HAP-1 (cell line): ENCODE results near the gene GALNT9.

Source experiments
- DNase-seq, 2 experiments: peaks; one replicate each; pipeline ENCODE4 v3.0.0-alpha.2; 2016 to 2020; ENCODE audit warnings: low spot score in 2 of 2
- H3K27me3 ChIP-seq: fragments of 250-450 bp; sonication (Bioruptor Pico); 2 replicates; pipeline ENCODE4 v1.5.1; 2020; ENCODE audit warnings: low read depth, mild to moderate bottlenecking, moderate library complexity
- H3K36me3 ChIP-seq: fragments of 250-450 bp; sonication (Bioruptor Pico); replicated peaks from 2 replicates; pipeline ENCODE4 v1.5.1; 2020; ENCODE audit warnings: mild to moderate bottlenecking
- H3K4me1 ChIP-seq: fragments of 250-450 bp; sonication (Bioruptor Pico); 2 replicates; pipeline ENCODE4 v1.5.1; 2020; ENCODE audit warnings: mild to moderate bottlenecking
- H3K4me3 ChIP-seq: fragments of 250-450 bp; sonication (Bioruptor Pico); 2 replicates; pipeline ENCODE4 v1.5.1; 2020; ENCODE audit warnings: mild to moderate bottlenecking, moderate library complexity
- H3K9me3 ChIP-seq: fragments of 250-450 bp; sonication (Bioruptor Pico); 2 replicates; pipeline ENCODE4 v1.5.1; 2020; ENCODE audit warnings: mild to moderate bottlenecking, moderate library complexity
- in situ Hi-C: fragments of 300-500 bp; cut with MboI; formaldehyde crosslinking; loops from 3 replicates; pipeline ENCODE4 v1.14.3; 2020; ENCODE audit warnings: low sequenced_read_pairs, inconsistent platforms, mixed read lengths

GALNT9 gene

DNA sequence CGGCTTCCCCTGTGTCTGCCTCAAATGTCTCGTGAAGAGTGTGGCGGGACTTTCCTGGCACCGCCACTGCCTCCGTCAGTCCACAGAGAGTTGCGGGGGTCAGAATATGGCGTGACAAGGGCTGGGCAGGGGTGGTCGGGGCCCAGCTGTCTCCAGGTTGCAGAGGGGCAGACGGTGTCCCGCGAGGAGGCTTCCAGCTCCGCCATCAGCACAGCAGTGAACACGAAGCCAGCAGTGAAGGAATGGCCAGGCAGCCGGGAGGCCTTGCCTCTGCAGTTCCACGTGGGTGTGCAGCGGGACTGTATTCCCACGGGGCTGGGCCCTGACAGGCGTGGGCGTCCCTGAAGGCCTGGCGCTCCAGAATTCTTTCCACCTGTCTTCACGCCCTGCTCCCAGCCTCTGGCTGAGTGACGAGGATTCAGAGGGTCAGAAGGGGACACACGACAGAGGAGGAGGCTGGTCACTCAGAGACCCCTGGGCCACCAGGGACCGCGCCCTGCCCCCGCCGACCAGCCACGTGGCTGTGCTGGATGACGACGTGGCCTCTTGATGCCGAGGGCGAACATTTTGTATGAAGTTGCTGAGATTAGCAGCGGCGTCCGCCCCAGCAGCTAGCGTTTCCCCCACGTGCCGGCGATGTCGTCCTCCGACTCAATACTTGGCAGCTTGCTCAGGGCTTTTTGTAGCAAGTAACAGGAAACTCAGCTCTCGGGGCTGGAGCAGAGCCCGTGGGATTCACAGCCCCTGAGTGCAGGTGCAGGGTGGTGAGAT, 25.0 kb upstream of the GALNT9 start:
- DNase-seq: no peak
- H3K4me3 ChIP-seq: no peak overlapping the region
- H3K36me3 ChIP-seq: no peaks in the 10 kb centered on the region
- H3K27me3 ChIP-seq: no peaks in the 10 kb centered on the region
- no peaks in the 10 kb centered on the region for H3K9me3 ChIP-seq
- H3K4me1 ChIP-seq: no peaks in the 10 kb centered on the region
- in situ Hi-C loops: no loop called here

DNA sequence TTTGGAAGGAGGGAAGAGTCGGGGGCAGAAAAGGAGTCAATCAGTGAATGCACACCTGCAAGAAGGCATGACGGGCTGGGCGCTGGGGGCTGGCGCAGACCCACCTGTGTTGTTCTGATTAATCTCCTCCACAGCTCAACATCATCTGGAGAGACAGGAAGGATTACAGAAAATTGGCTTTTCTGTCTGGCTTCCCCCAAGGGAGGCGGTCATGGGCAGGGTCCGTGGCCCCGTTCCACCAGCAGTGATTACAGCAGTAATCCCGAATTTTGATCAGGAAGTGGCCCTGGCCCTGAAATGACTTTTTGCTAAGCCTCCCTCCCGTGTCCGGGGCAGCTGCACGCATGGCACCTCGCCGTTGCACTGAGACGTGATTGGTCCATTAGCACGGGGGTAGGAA, 24.4 kb upstream of the GALNT9 start:
- in situ Hi-C loops: no loop called here
- no peaks in the 10 kb centered on the region for H3K4me1 ChIP-seq
- no peak for DNase-seq

DNA sequence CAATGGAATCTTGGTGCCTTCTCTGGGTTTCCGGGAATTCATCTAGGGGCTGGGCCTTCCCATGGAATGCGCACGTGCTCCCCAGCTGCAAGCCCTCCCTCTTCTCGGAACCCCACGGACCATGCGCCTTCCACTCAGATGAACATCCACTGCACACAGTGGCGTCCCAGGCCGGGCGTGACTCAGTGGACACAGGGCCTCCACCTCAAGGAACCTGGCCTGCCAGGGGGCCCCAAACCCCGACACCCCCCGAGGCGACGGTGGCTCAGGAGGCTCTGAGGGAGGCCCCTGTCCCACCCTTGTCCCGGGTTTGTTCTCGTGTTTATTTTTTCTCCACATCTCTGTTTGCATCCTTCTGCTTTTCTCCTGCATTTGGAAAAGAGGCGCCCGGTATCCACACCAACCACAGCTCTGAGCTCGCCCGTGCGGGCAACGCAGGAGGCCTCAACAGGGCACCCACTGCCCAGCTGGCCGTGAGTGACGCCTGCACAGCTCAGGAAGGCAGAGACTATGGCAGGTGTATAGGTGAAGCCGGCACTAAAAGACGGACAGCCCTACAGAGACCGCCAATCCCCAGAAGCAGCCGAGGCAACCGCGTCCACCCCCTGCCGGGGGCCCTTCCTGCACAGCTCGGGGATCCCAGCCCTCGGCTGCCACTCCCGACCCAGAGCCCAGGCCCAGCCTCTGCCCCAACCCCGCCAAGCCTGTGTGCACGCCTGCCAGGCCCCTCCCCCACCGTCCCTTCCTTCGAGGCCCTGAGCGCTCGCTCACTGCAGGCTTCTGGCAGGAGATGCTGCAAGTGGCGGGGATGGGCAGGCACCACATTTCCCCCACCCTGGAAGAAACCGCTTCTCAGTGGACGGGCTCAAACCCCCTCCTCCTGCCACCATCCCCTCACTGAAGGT, 23.8 kb upstream of the GALNT9 start:
- no peaks in the 10 kb centered on the region for H3K9me3 ChIP-seq

More for the DNA sequence above, 24.4 kb upstream of the GALNT9 start:
- Histone ChIP-seq H3K4me3 (no peak overlapping the region), H3K36me3 (no peaks in the 10 kb centered on the region), H3K9me3 (no peaks in the 10 kb centered on the region), H3K27me3 (no peaks in the 10 kb centered on the region)

DNA sequence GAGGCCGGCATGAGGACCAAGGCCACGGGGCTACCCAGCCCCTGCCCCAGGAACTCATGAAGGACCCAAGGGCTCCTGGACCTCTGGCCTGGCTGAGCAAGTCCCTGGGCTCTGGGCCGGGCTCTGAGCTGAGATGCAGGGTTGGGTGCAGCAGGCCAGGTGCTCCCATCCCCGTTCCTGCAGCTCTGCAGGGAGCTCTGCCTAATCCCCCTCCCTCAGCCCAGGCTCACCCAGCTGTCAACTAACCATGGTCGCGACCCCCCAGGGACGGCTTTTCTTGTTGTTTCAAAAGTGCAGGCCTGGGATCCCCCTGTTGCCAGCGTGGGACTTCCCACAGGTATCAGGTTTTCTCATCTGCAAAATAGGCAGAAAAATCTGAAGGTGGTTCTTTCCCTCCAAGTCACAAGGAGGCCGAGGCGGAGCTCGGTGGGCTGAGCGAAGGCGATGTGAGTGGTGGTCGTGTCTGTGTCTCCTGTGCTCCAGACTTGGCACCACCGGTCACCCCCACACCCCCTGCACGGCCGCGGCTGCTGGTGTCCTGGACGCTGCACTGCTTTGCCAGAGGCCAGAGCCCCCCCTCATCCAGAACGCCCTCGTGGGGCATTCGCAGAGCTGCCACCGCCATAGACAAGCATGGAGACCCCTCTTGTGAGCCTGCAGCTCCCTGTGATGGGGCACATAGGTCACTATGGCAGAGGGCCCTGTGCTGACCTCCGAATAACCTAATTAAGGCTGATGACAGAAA, 22.5 kb upstream of the GALNT9 start:
- no peaks in the 10 kb centered on the region for H3K36me3 ChIP-seq
- H3K9me3 ChIP-seq: no peaks in the 10 kb centered on the region
- in situ Hi-C loops: no loop called here
- H3K4me3 ChIP-seq: no peak overlapping the region
- no peaks in the 10 kb centered on the region for H3K4me1 ChIP-seq
- H3K27me3 ChIP-seq: peaks cover 4% of the 10 kb centered on the region; the same call in 1 of the 2 replicates
- DNase-seq: no peak

More for the DNA sequence above, 23.8 kb upstream of the GALNT9 start:
- Histone ChIP-seq H3K36me3 (no peaks in the 10 kb centered on the region), H3K4me1 (no peaks in the 10 kb centered on the region), H3K4me3 (no peak overlapping the region), H3K27me3 (peaks cover 1% of the 10 kb centered on the region; the same call in 1 of the 2 replicates)
- no peak for DNase-seq
- in situ Hi-C loops: no loop called here

DNA sequence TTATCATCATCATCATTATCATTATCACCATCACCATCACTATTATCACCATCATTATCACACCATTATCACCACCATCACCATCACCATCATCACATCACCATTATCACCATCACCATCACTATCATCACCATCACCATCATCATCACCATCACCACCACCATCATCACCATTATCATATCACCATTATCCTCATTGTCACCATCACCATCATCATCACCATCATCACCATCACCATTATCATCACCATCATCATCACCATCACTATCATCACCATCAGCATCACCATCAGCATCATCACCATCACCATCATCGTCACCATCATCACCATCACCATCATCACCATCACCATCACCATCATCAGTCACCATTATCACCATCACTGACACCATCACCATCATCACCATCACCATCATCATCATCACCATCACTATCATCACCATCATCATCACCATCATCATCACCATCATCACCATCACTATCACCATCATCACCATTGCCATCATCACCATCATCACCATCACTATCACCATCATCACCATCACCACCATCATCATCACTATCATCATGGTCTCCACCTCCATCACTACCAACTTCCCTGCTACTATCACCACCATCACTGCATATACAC, 20.2 kb upstream of the GALNT9 start:
- no peak for DNase-seq
- no peak overlapping the region for H3K4me3 ChIP-seq
- no peaks in the 10 kb centered on the region for H3K36me3 ChIP-seq
- H3K4me1 ChIP-seq: no peaks in the 10 kb centered on the region
- in situ Hi-C loops: no loop called here
- H3K27me3 ChIP-seq: peaks cover 12% of the 10 kb centered on the region
- H3K9me3 ChIP-seq: no peaks in the 10 kb centered on the region

DNA sequence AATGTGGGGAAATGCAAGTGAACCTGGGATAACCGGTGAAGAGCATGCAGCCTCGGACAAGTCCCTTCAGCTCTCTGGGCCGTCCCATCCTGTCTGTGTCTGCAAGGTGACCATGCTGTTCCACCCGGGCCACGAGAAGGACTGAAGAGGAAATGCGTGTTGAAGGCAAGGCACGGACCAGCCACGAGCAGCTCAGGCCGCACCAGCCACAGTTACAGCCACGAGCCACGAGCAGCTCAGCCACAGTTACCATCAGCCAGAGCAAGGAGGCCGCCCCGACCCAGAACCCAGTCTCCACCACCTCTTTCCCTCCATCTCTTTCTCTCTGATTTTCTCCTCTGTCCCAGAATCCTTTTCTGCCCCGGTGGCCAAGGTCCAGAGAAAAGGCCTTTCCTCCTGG, 18.8 kb upstream of the GALNT9 start:
- DNase-seq: no peak
- no peaks in the 10 kb centered on the region for H3K4me1 ChIP-seq
- no peaks in the 10 kb centered on the region for H3K9me3 ChIP-seq
- H3K27me3 ChIP-seq: peaks cover 21% of the 10 kb centered on the region
- no peak overlapping the region for H3K4me3 ChIP-seq
- no peaks in the 10 kb centered on the region for H3K36me3 ChIP-seq
- in situ Hi-C loops: no loop called here

DNA sequence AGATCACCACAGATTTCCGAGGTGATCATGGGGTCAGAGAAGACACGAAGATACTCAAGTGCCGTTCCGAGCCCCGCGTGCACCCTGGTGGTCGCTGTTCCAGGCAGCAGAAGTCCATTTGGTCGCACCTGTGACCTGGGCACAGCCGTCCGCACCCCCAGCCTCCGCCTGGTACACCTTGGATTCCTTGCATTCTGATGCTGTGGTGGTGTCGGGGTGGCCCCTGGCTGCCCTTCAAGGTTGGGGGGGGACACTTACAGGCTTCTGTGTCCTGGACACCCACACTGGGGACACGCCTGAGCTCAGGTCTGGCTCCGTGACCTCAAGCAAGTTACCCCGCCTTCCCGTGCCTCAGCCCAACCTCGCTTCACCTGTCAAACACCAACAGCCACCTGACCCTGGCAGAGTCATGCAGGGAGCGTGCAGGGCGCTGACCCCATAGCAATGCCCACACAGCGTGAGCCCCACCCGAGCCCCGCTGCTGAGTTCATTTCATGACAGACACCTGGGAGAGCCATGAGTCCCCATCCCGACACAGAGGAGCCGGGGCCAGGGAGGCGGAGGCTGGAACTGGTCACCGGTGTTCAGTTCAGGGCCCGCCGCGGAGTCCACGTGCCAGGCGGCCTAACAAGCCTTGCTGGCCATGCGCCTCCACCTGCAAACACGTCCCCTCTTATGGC, 17.9 kb upstream of the GALNT9 start:
- Histone ChIP-seq H3K4me3 (no peak overlapping the region), H3K9me3 (no peaks in the 10 kb centered on the region), H3K4me1 (no peaks in the 10 kb centered on the region), H3K36me3 (no peaks in the 10 kb centered on the region), H3K27me3 (peaks cover 21% of the 10 kb centered on the region)
- DNase-seq: no peak
- in situ Hi-C loops: no loop called here

DNA sequence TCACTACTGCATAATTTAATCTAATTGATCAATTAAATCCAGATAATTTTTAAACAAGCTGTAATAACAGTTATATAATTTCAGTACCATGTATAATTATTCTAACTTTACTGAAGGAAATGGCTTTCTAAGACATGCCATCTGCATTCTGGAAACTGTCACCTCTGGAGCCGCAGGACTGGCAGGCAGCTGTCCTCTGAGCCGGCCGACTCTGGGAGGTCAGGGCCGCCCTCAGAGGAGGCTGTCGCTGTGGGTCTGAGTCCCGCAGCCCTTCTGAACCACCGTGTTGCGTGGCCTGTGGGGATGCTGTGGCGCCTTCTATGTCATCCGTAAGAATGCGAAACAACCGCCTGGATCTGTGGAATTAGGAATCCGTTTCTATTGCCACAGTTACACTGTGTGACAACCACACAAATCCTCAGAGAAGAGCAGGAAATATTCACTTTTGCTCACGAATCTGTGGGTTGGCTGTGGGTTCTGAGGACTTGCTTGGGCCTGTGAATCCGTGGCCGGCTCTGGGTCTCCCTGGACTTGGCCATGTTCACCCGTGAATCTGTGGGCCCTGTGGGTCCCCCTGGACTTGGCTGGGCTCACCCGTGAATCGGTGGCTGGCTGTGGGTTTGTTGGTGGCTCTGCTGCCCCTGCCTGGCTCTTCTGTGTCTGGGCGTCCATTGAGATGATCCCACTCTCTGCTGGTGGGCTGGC, 17.2 kb upstream of the GALNT9 start:
- Histone ChIP-seq H3K36me3 (no peaks in the 10 kb centered on the region), H3K4me3 (no peak overlapping the region), H3K27me3 (peaks cover 21% of the 10 kb centered on the region), H3K4me1 (no peaks in the 10 kb centered on the region), H3K9me3 (no peaks in the 10 kb centered on the region)
- DNase-seq: no peak
- in situ Hi-C loops: no loop called here

DNA sequence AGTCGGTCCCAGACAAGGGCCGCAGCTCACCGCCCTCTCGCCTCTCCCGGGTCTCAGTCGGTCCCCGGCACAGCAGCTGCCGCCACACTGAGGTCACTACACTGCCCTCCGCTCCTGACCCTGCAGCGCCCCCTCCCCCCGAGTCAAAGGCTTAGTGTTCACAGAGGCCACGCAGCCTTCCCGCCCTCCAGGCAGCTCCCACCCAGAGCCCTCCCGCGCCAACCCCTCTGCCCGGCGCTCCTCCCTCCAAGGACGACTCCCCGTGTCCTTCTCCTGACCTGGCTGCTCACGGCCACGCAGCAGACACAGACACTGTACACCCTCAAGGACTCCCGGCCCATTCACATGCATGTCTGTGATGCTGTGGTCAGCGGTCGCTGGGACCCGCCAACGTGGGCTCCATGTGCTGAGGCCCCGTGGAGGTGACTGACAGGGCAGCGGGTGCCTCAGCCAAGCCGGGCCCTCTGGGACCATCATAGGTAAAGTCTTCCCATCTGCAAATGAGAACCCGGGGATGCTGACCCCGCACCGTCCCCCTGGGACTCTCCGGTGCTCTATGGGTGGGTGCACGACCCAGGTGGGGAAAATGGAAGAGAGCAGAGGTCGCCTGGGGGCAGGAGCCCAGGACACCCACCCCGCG, 16.3 kb upstream of the GALNT9 start:
- H3K27me3 ChIP-seq: peaks cover 21% of the 10 kb centered on the region
- H3K4me3 ChIP-seq: no peak overlapping the region
- DNase-seq: no peak
- in situ Hi-C loops: no loop called here
- H3K36me3 ChIP-seq: no peaks in the 10 kb centered on the region
- H3K9me3 ChIP-seq: no peaks in the 10 kb centered on the region
- no peaks in the 10 kb centered on the region for H3K4me1 ChIP-seq

DNA sequence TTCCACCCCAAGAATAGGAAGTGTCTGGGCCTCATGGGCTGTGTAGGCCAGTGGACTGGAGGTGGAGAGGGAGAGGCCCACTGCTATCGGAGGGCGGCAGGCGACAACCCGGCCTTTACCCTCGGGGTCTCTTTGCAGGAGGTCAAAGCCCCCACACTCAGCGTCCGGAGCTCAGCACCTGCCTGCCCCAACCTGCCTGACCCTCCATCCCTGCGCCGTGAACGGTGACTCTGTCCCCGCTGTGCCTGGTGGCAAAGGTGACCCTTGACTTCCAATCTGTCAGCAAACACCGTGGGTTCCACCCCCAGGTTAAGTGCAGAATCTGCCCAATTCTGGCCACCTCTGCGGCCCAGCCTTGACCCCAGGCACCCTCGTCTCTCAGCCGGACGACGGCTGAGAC, 15.7 kb upstream of the GALNT9 start:
- no peak for DNase-seq
- in situ Hi-C loops: no loop called here
- H3K36me3 ChIP-seq: no peaks in the 10 kb centered on the region
- H3K4me1 ChIP-seq: no peaks in the 10 kb centered on the region
- H3K9me3 ChIP-seq: no peaks in the 10 kb centered on the region
- no peak overlapping the region for H3K4me3 ChIP-seq
- peaks cover 21% of the 10 kb centered on the region for H3K27me3 ChIP-seq

DNA sequence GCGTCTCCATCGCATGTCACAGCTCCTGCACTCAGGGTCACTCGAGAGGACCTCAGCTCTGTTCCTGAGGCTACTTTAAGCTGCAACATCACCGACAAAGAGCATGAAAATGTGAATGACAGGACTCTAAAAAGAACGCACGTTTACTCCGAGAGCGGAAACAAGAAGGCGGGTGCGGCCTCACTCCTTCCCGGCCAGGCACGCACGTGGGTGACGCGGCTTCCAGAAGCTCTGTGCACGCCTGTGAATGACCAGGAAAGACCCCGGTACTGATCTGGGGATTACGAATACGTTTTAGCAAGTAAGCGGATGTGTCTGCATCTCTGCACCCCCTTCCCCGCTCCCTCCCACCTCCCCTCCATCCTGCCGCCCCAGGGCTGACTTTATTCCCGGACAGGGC, 15.2 kb upstream of the GALNT9 start:
- H3K4me1 ChIP-seq: no peaks in the 10 kb centered on the region
- no peaks in the 10 kb centered on the region for H3K36me3 ChIP-seq
- in situ Hi-C loops: no loop called here
- H3K9me3 ChIP-seq: no peaks in the 10 kb centered on the region
- no peak overlapping the region for H3K4me3 ChIP-seq
- H3K27me3 ChIP-seq: peaks cover 21% of the 10 kb centered on the region
- no peak for DNase-seq

DNA sequence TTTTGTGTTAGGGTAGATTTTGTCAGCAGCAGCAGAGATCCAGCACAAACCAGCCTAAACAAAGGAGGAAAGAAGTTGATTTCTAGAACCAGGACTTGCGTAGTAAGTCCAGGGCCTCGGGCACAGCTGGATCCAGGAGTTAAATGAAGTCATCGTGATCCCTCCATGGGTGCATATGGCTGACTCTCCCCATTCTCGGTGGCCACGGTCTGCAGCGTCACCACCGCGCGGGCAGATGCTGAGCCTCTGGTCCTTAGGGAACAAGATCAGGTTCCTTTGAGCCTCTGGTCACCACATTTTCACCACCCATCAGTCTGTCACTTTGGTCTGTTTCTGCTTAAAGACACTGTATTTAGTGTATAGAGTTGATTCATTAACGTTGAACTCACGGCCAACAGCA, 14.8 kb upstream of the GALNT9 start:
- no peak for DNase-seq
- Histone ChIP-seq H3K27me3 (peaks cover 21% of the 10 kb centered on the region), H3K9me3 (no peaks in the 10 kb centered on the region), H3K4me1 (no peaks in the 10 kb centered on the region), H3K36me3 (no peaks in the 10 kb centered on the region), H3K4me3 (no peak overlapping the region)
- in situ Hi-C loops: no loop called here
